Astrocyte of the spinal cord (primary cell): ENCODE measurements around the gene EXOSC9.

ENCODE experiments used
- DNase-seq: peaks from one replicate; pipeline ENCODE4 v3.0.0; 2011; ENCODE audit warnings: low read depth, low spot score
- H3K4me3 ChIP-seq: 2 replicates; pipeline ENCODE4 v1.5.1; 2011; ENCODE audit warnings: low read depth, mild to moderate bottlenecking, low read length, moderate library complexity
- CTCF ChIP-seq: IDR thresholded peaks from 2 replicates; pipeline ENCODE4 v1.5.1; 2012; ENCODE audit warnings: low read depth, mild to moderate bottlenecking, low read length, inconsistent platforms
- in situ Hi-C: cut with HindIII; loops from 2 replicates; pipeline ENCODE4 v1.10.0; 2017; ENCODE audit warnings: low sequenced_read_pairs

Gene EXOSC9

DNA sequence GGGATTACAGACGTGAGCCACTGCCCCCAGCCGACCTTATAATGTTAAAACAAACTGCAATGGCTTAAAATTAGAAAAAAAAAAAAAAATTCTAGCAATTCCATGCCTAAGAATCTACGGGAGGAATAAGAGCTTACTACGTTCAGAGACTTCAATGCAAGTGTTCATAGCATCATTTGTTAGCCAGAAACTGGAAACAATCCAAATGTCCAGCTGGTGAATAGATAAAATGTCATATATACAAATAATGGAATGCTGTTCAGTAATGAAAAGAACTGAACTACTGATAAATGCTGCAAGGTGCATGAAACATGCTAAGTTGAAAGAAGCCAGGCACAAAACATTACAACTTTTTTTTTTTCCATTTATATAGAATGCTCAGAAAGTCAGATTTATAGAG, 5.3 kb downstream of the EXOSC9 start:
- no peak overlapping the region for H3K4me3 ChIP-seq
- TF ChIP-seq CTCF, result no peak
- DNase-seq, result no peak
- in situ Hi-C loops, result no loop called here

DNA sequence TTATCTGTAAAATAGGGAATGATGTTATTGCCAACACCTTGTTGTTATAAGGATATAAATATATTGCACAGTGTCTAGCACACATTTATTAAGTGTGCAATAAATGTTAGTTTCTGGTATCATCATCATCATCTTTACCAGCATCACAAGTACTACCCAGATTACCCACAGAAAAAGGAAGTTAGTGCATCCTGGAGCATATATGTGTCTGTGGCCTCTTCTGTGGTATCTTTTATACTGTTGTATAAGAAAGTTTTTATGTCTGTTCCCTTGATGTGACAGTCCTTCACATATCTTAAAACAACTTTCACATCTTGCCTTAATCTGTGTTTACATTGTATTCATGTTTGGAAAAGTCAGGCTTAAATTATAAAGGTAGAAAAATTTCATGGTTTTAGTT, 10.0 kb downstream of the EXOSC9 start:
- TF ChIP-seq CTCF, result no peak
- in situ Hi-C loops, result no loop called here
- no peak for DNase-seq
- no peak overlapping the region for H3K4me3 ChIP-seq

DNA sequence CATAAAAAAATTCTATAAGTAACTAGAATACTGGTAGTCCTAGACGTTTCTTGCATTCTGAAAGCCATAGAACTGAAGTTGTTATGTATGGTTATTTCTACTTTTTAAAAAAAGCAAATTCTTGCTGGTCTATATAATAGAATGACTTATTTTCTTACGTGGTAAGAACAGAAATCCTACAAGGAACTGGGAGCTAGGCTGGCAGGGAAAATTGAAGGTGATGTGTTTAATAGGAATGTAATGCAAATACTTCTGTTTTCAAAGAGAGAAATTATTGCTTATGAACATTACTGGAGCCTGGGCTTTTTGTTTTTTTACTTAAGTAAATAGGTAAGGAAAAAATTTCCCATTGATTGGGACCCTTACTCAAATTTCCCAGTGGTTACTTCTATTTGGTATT, 13.6 kb downstream of the EXOSC9 start:
- in situ Hi-C loops, result no loop called here
- no peak for TF ChIP-seq CTCF
- no peak overlapping the region for H3K4me3 ChIP-seq
- DNase-seq, result no peak

- H3K4me3 ChIP-seq, result no peak overlapping the region
- no peak for DNase-seq
- in situ Hi-C loops, result no loop called here
- no peak for TF ChIP-seq CTCF
These were observed 15.9 kb downstream of the EXOSC9 start for GRCh38 chr4:121817006-121817405.

- in situ Hi-C loops, result no loop called here
- no peak for TF ChIP-seq CTCF
- H3K4me3 ChIP-seq, result no peak overlapping the region
- no peak for DNase-seq
These were observed 16.6 kb downstream of the EXOSC9 start for GRCh38 chr4:121817701-121818100.

DNA sequence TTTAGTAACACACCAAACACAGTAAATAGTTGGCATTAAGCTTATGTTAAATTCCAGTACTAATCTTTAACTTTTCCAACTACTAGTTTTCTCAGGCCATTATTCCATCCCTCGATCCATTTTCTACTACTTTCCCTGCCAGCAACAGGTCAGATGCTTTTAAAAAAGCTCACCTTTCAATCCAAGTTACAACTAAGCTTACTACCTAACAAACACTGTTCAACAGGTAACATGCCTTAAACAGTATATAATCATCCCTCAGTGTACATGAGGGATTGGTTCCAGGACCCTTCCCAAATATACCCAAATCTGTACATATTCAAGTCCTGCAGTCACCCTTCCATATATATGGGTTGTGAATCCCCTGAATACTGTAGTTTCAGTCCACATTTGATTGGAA, 17.1 kb downstream of the EXOSC9 start:
- no peak overlapping the region for H3K4me3 ChIP-seq
- DNase-seq, result no peak
- no peak for TF ChIP-seq CTCF
- in situ Hi-C loops, result no loop called here

DNA sequence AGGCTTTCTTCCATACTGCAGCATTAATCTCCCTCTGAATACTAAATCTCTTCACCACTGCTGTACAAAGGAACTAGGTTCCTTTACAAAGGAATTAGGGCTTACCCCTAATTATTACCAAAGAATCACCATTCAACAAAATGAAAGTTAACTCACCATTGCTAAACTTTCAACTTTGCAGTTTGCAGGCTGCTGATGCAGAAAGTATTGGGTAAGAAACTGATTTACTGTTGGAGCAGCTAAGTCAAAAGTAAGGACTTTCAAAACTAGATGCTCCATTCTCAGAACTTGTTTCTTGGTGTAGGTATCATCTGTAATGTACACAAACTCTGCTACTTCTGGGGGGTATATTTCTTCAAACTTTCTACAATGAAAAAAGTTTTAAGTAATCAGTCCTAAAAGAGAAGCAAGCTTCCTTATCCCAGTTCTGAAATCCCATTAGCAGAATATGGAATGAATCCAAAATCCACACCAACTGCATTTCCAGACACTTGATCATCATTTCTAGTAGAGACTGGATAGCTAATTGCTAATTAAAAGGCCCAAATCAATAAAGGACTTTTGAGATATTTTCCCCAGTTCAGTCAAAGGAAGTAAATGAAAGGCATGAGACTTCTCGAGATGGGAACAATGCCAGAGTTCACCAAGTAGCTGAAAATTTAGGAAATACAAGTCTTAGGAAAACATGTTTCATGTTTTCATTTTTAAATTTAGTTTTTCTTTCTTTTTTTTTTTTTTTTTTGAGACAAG, 18.3 kb downstream of the EXOSC9 start:
- in situ Hi-C loops, result no loop called here
- peak; percentile 50 for DNase-seq
- TF ChIP-seq CTCF, result no peak
- H3K4me3 ChIP-seq, result no peak overlapping the region
